Ammon's horn (tissue), 1 donor: Measurements from ENCODE around the gene RFX7.

Experiments
- DNase-seq: peaks from one replicate; pipeline ENCODE4 v3.0.0-alpha.2; 2016; ENCODE audit warnings: low spot score

Gene RFX7

GRCh38 chr15:56244038-56244810, 545 bp upstream of the RFX7 start:
- DNase-seq, result peak; percentile 84

- no peak for DNase-seq
Observed at GRCh38 chr15:56242576-56243162, 1.0 kb downstream of the RFX7 start.

DNA sequence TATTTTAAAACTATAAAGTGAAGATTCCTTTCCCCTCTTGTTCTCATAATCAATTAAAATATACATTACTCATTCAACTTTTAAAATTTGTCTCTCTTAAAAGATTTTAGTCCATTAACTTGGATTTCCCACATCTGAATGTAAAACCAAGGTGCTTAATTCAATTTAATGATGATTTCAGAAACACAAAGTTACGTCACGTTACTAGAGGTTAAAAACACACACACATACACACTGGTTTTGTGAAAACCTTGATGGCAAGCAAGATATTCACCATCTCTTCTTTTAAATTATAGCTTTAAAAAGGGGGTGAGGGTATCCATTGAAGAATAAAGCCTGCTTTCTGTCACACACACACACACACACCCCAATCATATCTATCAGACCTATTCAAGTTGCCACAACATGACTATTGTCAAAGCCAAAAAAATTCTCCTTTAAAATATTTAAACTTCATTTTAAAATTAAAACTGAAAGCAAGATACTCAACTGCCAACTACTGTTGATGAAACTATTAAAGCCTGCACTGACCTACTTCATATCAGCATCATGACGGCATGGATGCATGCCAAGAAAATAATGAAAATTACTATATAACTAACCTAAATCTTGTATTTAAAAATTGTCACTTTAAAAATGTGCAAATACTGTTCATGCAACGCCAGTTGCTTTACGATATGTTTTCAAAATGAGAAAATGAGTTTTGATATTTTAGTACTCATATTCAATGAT, 2.1 kb downstream of the RFX7 start:
- DNase-seq, result no peak

DNA sequence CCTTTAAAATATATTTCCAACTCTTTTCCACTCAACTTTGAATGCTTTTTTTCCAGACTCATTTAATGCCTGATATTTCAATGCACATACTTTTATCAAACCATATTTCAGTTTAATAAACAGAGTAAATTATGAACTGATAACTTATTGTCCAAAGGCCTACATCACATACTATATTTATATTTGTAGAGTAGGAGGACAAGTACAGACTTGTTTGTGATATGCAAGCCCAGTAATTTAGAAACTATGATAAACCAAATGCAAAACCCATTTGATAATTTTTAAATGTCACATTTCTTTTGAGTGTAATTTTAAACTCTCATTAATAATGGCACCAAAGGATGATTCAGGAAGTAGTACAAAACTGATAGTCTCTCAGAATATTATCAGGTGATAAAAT, 3.3 kb downstream of the RFX7 start:
- DNase-seq, result no peak

- no peak for DNase-seq
Observed at GRCh38 chr15:56236197-56236596, 7.5 kb downstream of the RFX7 start.

DNA sequence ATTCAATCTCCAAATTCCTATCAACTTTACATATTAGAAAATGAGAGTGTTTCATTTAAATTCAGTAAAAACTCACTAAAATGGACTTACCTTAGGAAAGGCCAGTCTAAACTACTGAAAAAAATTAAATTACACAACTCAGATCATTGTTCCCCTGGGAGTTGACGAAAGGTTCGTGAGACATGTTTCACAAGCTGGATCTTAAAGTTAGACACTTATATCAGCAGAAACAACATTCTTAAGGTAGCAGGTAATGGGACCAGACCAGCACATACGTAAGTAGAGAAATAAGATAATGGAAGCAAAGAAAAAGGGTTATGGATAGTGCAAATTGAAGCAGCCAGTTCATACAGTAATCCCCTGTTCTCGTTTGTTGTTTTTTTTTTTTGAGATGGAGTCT, 8.9 kb downstream of the RFX7 start:
- no peak for DNase-seq

DNA sequence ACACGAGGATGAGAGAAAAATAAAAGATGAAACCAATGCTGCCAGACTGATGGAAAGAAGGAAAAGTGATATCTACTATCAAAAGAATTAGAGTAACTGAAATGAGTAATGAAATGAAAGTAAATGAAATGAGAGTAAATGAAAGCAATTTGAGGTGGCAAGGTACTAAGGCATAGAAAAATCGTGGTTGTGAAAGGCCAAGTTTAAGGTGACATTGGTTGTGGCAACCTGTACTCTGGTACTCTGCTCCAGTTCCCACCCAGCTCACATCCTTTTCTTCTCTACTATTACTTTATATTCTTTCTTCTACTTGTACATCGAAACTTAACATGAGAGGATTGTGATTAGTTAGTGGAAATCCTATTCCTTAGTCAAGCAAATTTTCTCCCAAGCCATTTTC, 10.1 kb downstream of the RFX7 start:
- no peak for DNase-seq

GRCh38 chr15:56232058-56232457, 11.6 kb downstream of the RFX7 start:
- DNase-seq, result no peak

GRCh38 chr15:56228854-56229253, 14.8 kb downstream of the RFX7 start:
- no peak for DNase-seq

DNA sequence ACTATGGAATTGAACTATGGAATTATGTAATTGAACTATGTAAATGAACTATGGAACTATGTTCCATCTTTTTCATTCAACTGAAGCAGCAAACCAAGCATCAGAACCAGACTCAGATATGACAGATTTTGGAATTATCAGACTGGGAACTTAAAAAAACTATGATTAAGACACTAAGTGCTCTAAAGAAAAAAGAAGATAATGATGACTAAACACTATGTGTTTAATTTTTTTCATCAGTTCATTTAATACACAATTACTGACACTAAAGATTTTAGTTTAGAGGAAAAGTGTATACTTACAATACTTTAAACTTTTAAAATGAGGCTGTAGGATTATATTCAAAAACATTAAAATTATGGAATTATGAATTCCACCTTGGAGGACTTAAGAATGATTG, 15.3 kb downstream of the RFX7 start:
- DNase-seq, result no peak

DNA sequence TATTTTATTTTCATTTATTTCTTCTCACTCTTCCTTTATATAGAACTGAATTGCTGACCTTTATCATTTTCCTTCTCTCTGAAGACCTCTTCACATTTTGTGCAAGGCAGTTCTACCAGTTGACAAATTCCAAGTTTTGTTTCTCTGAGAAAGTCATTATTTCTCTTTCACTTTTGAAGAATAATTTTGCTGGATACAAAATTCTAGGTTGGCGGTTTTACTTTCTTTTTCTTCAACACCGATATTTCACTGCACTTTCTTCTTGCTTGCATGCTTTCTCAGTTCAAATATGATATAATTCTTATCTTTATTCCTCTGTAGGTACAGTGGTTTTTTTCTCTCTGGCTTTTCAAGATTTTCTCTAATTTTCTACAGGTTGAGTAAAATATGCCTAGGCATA, 15.9 kb downstream of the RFX7 start:
- DNase-seq, result no peak

GRCh38 chr15:56227306-56227705, 16.4 kb downstream of the RFX7 start:
- no peak for DNase-seq

- no peak for DNase-seq
Observed at GRCh38 chr15:56225520-56225919, 18.2 kb downstream of the RFX7 start.

DNA sequence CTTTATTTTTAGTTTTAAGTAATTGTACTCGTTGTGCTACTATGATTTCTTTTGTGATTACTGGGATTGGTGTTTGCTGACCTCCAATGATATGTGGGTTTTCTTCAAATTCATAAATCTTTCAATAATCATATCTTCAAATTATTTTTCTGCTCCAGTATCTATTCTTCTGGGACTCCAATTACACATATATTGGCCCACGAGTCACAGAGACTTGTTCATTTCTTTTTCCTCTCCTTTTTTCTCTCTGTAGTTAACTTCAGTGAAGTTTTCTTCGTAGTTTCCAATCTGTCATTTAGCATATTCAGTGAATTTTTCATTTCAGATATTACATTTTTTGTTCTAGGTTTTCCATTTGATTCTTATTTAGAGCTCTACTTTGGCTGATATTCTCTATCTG, 21.4 kb downstream of the RFX7 start:
- DNase-seq, result no peak

DNA sequence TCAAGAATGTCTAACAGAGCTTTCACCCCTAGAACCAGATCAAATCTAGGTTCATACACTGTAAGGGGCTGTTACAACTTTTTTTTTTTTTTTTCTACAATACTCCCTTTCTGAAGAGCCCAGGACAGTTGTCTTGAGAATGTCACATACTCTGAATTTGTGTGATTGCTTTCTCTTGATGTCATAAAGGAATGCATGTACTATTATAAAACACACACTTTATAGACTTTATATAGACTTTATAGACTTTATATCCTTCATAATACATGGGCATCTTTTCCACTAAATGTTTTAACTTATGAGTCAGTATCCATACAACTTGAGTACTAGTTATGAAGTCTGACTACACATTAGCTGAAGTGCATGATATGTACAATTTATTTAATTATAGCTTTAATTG, 26.3 kb downstream of the RFX7 start:
- no peak for DNase-seq

DNA sequence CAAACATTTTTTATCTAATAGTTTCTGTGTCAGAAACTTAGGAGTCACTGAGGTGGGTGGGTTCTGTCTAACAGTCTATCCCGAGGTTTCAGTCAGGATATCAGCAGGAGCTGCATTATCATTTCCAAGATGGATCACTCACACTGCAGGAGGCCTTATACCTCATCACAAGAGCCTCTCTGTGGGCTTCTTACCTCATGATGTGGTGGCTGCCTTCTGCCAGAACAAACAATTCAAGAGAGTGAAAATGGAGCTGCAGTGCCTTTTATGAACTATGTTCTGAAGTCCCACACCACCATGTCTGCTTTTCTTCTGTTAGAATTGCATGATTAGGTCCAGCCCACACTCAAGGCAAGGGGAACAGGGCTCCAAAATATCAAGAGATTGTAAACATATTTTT, 27.9 kb downstream of the RFX7 start:
- no peak for DNase-seq

DNA sequence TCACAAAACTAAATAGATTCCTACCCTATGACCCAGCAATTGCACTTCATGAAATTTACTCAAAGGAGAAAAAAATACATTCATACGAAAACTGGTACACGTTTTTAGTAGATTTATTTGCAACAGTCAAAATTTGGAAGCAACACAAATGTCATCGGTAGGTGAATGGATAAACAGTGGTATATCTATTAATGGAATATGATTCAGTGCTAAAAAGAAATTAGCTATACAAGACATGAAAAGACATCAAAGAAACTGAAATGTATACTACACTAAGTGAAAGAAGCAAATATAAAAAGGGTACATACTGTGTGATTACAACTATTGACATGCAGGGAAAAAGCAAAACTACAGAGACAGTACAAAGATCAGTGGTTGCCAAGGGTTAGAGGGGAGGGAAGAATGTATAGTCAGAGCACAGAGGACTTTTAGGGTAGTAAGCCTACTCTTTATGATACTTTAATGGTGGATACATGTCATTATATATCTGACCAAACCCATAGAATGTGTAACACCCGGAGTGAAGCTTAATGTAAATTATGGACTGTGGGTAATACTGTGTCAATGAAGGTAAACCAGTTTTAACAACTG, 31.6 kb downstream of the RFX7 start:
- no peak for DNase-seq

DNA sequence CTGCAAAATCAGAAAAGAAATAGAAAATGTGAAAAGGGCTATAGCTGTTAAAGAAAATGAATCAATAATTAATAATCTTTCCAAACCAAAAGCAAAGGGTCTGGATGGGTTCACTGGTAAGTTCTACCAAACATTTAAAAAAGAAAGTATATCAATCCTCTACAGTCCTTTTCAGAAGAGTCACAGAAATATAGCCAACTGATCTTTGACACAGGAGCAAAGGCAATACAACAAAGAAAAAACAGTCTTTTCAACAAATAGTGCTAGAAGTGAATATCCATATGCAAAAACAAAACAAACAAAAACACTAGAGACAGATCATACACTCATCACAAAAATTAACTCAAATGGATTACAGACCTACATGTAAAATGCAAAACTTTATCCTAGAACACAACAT, 32.6 kb downstream of the RFX7 start:
- DNase-seq, result no peak

GRCh38 chr15:56208641-56209155, 35.0 kb downstream of the RFX7 start:
- no peak for DNase-seq

DNA sequence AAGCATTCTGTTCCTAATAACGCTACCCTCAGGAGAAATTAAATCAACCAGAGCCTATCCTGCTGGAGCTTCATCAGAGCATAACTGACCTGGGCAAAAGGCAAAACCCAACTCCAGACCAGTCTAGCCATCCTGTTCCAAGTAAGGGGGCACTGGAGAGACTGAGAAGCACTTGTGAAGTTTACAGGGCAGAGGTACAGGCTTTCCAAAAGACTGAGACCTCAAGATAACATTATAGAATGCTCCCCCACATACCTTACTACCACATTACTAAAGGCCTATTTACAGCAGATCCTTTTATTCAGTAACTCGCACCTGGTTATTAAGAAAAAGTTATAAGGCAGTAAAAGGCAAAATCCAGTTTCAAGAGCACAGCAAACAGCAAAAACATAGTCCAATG, 35.5 kb downstream of the RFX7 start:
- no peak for DNase-seq

GRCh38 chr15:56207711-56208110, 36.0 kb downstream of the RFX7 start:
- DNase-seq, result no peak

DNA sequence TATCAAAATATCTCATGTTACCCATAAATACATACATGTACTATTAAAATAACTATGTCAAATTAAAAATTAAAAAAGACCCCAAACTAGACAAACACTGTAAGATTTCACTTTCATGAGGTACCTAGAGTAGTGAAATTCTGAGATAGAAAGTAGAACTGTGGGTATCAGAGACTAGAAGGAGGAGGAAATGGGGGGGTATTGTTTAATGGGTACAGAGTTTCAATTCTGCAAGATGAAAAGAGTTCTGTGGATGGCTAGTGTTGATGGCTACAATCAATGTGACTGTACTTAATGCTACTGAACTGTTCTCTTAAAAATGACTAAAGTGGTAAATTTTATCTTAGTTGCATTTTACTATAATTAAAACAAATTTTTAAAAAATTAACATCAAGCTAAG, 36.6 kb downstream of the RFX7 start:
- no peak for DNase-seq
